Measurements from ENCODE around the gene RAD51C. TPM values are rescaled to one million over a fixed set of nuclear protein-coding genes. Genes with fewer than 3 reads are reported as not detected.
"Not testable (repeated sequence)": the region's sequence is repeated elsewhere in the genome, so short reads cannot be mapped to it uniquely, and the experiment has no call there.

Gene RAD51C
- total RNA-seq = 10 to 100 TPM; 30.4 to 32.5 TPM

GRCh38 chr17:58692239-58693055 lies at the start of gene RAD51C:
Gene RAD51C (plus strand): TSS chr17:58692602. CDS start chr17:58692644, 42 bp downstream.
- 13% methylated on average over 50 of the region's 50 CpGs for WGBS
- Histone ChIP-seq H3K27ac (peak within 1 kb of the TSS; percentile 81 to 84), H3K4me1 (replicated peaks) (no peaks in the 10 kb centered on the region), H3K36me3 (no peaks in the 10 kb centered on the region), H3K9me3 (no peaks in the 10 kb centered on the region), H3K4me3 (peak within 1 kb of the TSS; percentile 54 to 58), H3K27me3 (replicated peaks; ENCODE audit: insufficient read depth) (no peaks in the 10 kb centered on the region)
- TF ChIP-seq POLR2A (IDR thresholded peaks at IDR 0.05) (peak; percentile 37), CTCF (IDR thresholded peaks at IDR 0.05) (peak in 1 of 4 experiments; percentile 29), POLR2AphosphoS5 (IDR thresholded peaks at IDR 0.05) (peak; percentile 85)
- DNase-seq (ENCODE audit: low spot score) = peak; percentile 65
- intact Hi-C loops (cut with DNase I) = loop anchor here (5.0 kb wide), 1 partner anchor 175 kb away; no protein-coding TSS in a partner anchor

GRCh38 chr17:58643147-58643546 lies 49.3 kb upstream of the RAD51C start:
- H3K27me3 ChIP-seq (replicated peaks; ENCODE audit: insufficient read depth) = no peaks in the 10 kb centered on the region
- H3K4me3 ChIP-seq = no peak overlapping the region
- intact Hi-C loops (cut with DNase I) = no loop called here
- H3K27ac ChIP-seq = no peak overlapping the region
- no peaks in the 10 kb centered on the region for H3K9me3 ChIP-seq
- H3K36me3 ChIP-seq = no peaks in the 10 kb centered on the region
- DNase-seq (ENCODE audit: low spot score) = no peak
- no peaks in the 10 kb centered on the region for H3K4me1 ChIP-seq (replicated peaks)
- 73% methylated on average over 2 of the region's 2 CpGs for WGBS
- TF ChIP-seq POLR2AphosphoS5 (IDR thresholded peaks at IDR 0.05) = no peak

GRCh38 chr17:58648236-58648635 lies 44.2 kb upstream of the RAD51C start:
- Histone ChIP-seq H3K9me3 (no peaks in the 10 kb centered on the region), H3K36me3 (no peaks in the 10 kb centered on the region), H3K27ac (no peak overlapping the region), H3K27me3 (replicated peaks; ENCODE audit: insufficient read depth) (no peaks in the 10 kb centered on the region), H3K4me1 (replicated peaks) (no peaks in the 10 kb centered on the region), H3K4me3 (no peak overlapping the region)
- no peak for DNase-seq (ENCODE audit: low spot score)
- TF ChIP-seq POLR2AphosphoS5 (IDR thresholded peaks at IDR 0.05) (no peak), POLR2A (IDR thresholded peaks at IDR 0.05) (no peak), CTCF (IDR thresholded peaks at IDR 0.05) (no peak)
- intact Hi-C loops (cut with DNase I) = no loop called here

- H3K4me1 ChIP-seq (replicated peaks); H3K27me3 ChIP-seq (replicated peaks; ENCODE audit: insufficient read depth); DNase-seq (ENCODE audit: low spot score); H3K36me3 ChIP-seq; H3K9me3 ChIP-seq: not testable (repeated sequence)
- intact Hi-C loops (cut with DNase I) = loop anchor here (2.0 kb wide), 1 partner anchor 27 kb away; no protein-coding TSS in a partner anchor
- WGBS = 61% methylated on average over 10 of the region's 10 CpGs
- Histone ChIP-seq H3K27ac (peak overlapping the region; percentile 82 to 86), H3K4me3 (peak overlapping the region in 1 of 2 donors; percentile 21)
Measured at GRCh38 chr17:58657962-58658803, 34.2 kb upstream of the RAD51C start.

- no peaks in the 10 kb centered on the region for H3K4me1 ChIP-seq (replicated peaks)
- WGBS = 1% methylated on average over 38 of the region's 38 CpGs
- H3K27me3 ChIP-seq (replicated peaks; ENCODE audit: insufficient read depth) = no peaks in the 10 kb centered on the region
- peak; percentile 70 for DNase-seq (ENCODE audit: low spot score)
- H3K4me3 ChIP-seq = peak overlapping the region; percentile 21 to 26
- H3K27ac ChIP-seq = peak overlapping the region; percentile 82 to 86
- no peaks in the 10 kb centered on the region for H3K9me3 ChIP-seq
- TF ChIP-seq POLR2A (IDR thresholded peaks at IDR 0.05) (peak; percentile 93), POLR2AphosphoS5 (IDR thresholded peaks at IDR 0.05) (peak; percentile 100), CTCF (IDR thresholded peaks at IDR 0.05) (peak in 2 of 4 experiments; percentile 51 to 62)
- intact Hi-C loops (cut with DNase I) = loop anchor here (2.0 kb wide), 1 partner anchor 28 kb away; no protein-coding TSS in a partner anchor
- H3K36me3 ChIP-seq = no peaks in the 10 kb centered on the region
Measured at GRCh38 chr17:58658804-58659713, 33.3 kb upstream of the RAD51C start.

- H3K9me3 ChIP-seq; H3K4me1 ChIP-seq (replicated peaks); DNase-seq (ENCODE audit: low spot score); H3K27me3 ChIP-seq (replicated peaks; ENCODE audit: insufficient read depth); H3K36me3 ChIP-seq: not testable (repeated sequence)
- intact Hi-C loops (cut with DNase I) = loop anchor here (2.0 kb wide), 1 partner anchor 29 kb away; no protein-coding TSS in a partner anchor
- 51% methylated on average over 9 of the region's 9 CpGs for WGBS
- Histone ChIP-seq H3K4me3 (peak overlapping the region; percentile 21 to 26), H3K27ac (peak overlapping the region; percentile 82 to 86)
Measured at GRCh38 chr17:58659714-58660084, 32.7 kb upstream of the RAD51C start.

All from prostate gland (tissue), 2 donors.